ACC112 (cell line): ENCODE results near the gene EDNRB.
A peak's percentile ranks its signal among the peaks of the same experiment; 100 is the strongest.

Source experiments
- H2AFZ ChIP-seq: fragments of 200-600 bp; sonication (generic); one replicate; pipeline ENCODE4 v1.6.0; 2017; ENCODE audit warnings: antibody characterized with exemption, low read length; ENCODE audit not compliant: unreplicated experiment
- H3K27ac ChIP-seq: fragments of 200-600 bp; sonication (generic); 2 replicates; pipeline ENCODE4 v1.5.1; 2014; ENCODE audit warnings: low read depth, mild to moderate bottlenecking, antibody characterized with exemption, low read length, moderate library complexity
- H3K27me3 ChIP-seq: fragments of 200-600 bp; sonication (generic); 2 replicates; pipeline ENCODE4 v1.6.1; 2014; ENCODE audit warnings: mild to moderate bottlenecking, antibody characterized with exemption, low read length, moderate library complexity, mixed read lengths; ENCODE audit not compliant: insufficient read depth
- H3K36me3 ChIP-seq: fragments of 200-600 bp; sonication (generic); 2 replicates; pipeline ENCODE4 v1.6.1; 2016; ENCODE audit warnings: mild to moderate bottlenecking, antibody characterized with exemption, low read length, moderate library complexity, mixed read lengths; ENCODE audit not compliant: insufficient read depth
- H3K4me1 ChIP-seq: fragments of 200-600 bp; sonication (generic); one replicate; pipeline ENCODE4 v1.6.1; 2016; ENCODE audit warnings: low read length, mixed read lengths; ENCODE audit not compliant: insufficient read depth, unreplicated experiment, control insufficient read depth
- H3K4me3 ChIP-seq: fragments of 200-600 bp; sonication (generic); 2 replicates; pipeline ENCODE4 v1.5.1; 2014; ENCODE audit warnings: mild to moderate bottlenecking, low read depth, low read length
- H3K79me2 ChIP-seq: fragments of 200-600 bp; sonication (generic); one replicate; pipeline ENCODE4 v1.6.0; 2016; ENCODE audit warnings: low read length; ENCODE audit not compliant: control insufficient read depth, unreplicated experiment, insufficient read depth

Gene EDNRB

GRCh38 chr13:77898097-77898496 is 20.5 kb downstream of the EDNRB start:
- H3K4me1 ChIP-seq = peaks cover 10% of the 10 kb centered on the region
- no peaks in the 10 kb centered on the region for H3K27me3 ChIP-seq
- H3K4me3 ChIP-seq = peak overlapping the region; percentile 30; the same call in 1 of the 2 replicates
- H3K79me2 ChIP-seq = no peaks in the 10 kb centered on the region
- no peaks in the 10 kb centered on the region for H3K36me3 ChIP-seq
- H2AFZ ChIP-seq = no peak overlapping the region
- H3K27ac ChIP-seq = peak overlapping the region; percentile 92

DNA sequence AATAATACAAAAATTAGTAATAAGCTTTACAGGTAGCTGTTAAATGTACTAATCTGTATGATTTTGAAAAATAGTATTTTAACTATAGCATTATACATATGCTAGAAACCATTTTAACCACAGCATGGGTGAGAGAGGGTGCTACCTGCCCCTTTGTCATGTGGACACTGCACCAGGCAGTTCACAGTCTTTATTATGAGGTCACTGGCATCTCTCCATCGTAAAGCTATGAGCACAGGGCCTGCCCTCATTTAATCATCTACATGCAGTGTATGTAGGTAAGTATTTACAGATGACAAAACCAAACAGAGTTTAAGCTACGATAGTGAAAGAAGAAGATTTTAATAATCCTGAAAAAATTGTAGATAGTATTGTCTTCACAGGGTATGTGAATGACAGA is 21.7 kb downstream of the EDNRB start:
- Histone ChIP-seq H3K4me3 (peak overlapping the region; percentile 30), H2AFZ (peak overlapping the region; percentile 59), H3K27ac (peak overlapping the region; percentile 92), H3K79me2 (no peaks in the 10 kb centered on the region), H3K27me3 (no peaks in the 10 kb centered on the region), H3K4me1 (peaks cover 10% of the 10 kb centered on the region), H3K36me3 (no peaks in the 10 kb centered on the region)

- no peaks in the 10 kb centered on the region for H3K79me2 ChIP-seq
- H3K27me3 ChIP-seq = no peaks in the 10 kb centered on the region
- H2AFZ ChIP-seq = peak overlapping the region; percentile 59
- peaks cover 10% of the 10 kb centered on the region for H3K4me1 ChIP-seq
- no peaks in the 10 kb centered on the region for H3K36me3 ChIP-seq
- H3K27ac ChIP-seq = peak overlapping the region; percentile 92
- peak overlapping the region; percentile 30 for H3K4me3 ChIP-seq
These were observed 22.1 kb downstream of the EDNRB start for GRCh38 chr13:77896536-77896935.

DNA sequence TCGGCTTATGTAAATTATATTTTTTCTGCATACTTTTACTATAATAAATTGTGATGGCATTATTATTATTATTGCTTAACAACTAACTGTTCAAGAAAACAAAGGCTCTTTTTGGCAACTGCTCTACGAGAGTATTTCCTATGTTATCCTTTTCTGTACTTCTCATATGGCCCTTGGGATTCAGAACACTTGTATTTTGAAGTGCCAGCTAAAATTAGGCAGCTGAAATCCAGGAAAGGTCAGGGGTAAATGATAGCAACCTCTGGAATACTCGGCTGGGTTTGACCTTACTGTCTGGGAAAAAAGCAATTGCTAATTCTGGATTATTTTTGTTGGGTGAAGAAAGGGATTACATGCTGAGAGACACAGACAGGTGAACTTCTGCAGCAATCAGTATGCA is 23.9 kb downstream of the EDNRB start:
- Histone ChIP-seq H3K4me1 (peaks cover 10% of the 10 kb centered on the region), H3K27me3 (no peaks in the 10 kb centered on the region), H3K79me2 (no peaks in the 10 kb centered on the region), H2AFZ (no peak overlapping the region), H3K4me3 (no peak overlapping the region), H3K27ac (no peak overlapping the region), H3K36me3 (no peaks in the 10 kb centered on the region)

DNA sequence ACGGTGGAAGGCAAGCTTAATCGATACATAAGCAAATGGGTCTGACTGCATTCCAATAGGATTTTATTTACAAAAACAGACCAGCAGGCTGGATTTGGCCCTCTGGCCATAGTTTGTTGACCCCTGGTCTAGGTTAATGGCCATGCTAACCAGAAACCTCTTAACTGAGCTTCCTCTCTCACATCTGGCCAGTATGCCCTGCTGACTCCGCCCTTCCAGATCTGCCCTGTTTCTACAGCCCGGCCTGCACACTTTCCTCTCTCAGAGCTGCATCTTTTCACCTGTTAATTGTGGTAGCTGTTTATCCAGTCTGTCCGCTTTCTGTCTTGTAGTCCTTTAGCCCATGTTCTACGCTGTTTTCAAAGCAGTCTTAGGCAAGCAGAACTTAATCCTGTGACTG is 25.6 kb downstream of the EDNRB start:
- no peaks in the 10 kb centered on the region for H3K36me3 ChIP-seq
- H2AFZ ChIP-seq = no peak overlapping the region
- no peaks in the 10 kb centered on the region for H3K79me2 ChIP-seq
- no peak overlapping the region for H3K27ac ChIP-seq
- no peaks in the 10 kb centered on the region for H3K27me3 ChIP-seq
- no peak overlapping the region for H3K4me3 ChIP-seq
- peaks cover 10% of the 10 kb centered on the region for H3K4me1 ChIP-seq

DNA sequence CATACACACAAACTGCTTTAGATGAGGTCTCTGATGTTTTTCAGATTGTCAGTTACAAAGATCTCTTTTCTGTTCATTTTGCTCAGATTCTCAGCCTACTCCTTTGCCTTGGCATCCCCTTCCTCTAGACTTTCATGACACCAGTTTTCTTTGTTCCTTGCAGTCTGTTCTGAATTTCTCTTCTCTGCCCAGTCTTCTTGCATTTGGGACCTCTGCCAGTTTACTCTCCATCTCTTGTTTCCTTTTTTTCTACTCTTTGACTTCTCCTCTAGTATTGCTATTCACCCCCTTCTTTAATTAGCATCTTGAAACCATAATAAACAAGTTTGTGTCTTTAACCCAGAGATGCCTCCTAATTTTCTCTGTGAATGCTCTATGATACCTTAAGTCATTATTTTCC is 26.1 kb downstream of the EDNRB start:
- no peaks in the 10 kb centered on the region for H3K36me3 ChIP-seq
- H3K27me3 ChIP-seq = no peaks in the 10 kb centered on the region
- no peak overlapping the region for H3K4me3 ChIP-seq
- H2AFZ ChIP-seq = no peak overlapping the region
- H3K4me1 ChIP-seq = peaks cover 9% of the 10 kb centered on the region
- H3K27ac ChIP-seq = no peak overlapping the region
- H3K79me2 ChIP-seq = no peaks in the 10 kb centered on the region

- H3K4me3 ChIP-seq = no peak overlapping the region
- H3K36me3 ChIP-seq = no peaks in the 10 kb centered on the region
- no peaks in the 10 kb centered on the region for H3K79me2 ChIP-seq
- no peaks in the 10 kb centered on the region for H3K27me3 ChIP-seq
- H3K4me1 ChIP-seq = no peaks in the 10 kb centered on the region
- H3K27ac ChIP-seq = no peak overlapping the region
- H2AFZ ChIP-seq = no peak overlapping the region
These were observed 27.1 kb downstream of the EDNRB start for GRCh38 chr13:77891486-77891885.

DNA sequence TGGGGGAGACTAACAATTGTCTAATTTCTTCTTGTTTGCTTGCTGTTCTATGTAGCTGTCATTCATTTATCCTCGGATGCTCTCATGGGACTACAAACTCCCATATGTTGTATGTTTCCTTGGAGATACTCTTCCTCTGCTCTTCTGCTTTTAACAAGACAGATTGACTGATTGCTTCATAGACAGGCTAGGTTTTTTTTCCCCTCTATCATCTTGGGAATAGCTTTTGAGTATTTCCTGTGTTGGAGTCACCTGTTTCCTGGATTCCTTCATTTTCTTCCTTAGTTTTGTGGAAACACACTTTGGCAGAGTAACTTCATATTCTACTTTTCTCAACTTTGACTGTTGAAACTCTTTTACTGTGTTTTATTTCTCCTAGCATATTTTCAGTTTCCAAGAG is 27.6 kb downstream of the EDNRB start:
- Histone ChIP-seq H3K27ac (no peak overlapping the region), H3K4me1 (no peaks in the 10 kb centered on the region), H3K36me3 (no peaks in the 10 kb centered on the region), H2AFZ (no peak overlapping the region), H3K4me3 (no peak overlapping the region), H3K27me3 (no peaks in the 10 kb centered on the region), H3K79me2 (no peaks in the 10 kb centered on the region)

- Histone ChIP-seq H3K36me3 (no peaks in the 10 kb centered on the region), H3K27ac (no peak overlapping the region)
These were observed 35.3 kb downstream of the EDNRB start for GRCh38 chr13:77883328-77883727.

DNA sequence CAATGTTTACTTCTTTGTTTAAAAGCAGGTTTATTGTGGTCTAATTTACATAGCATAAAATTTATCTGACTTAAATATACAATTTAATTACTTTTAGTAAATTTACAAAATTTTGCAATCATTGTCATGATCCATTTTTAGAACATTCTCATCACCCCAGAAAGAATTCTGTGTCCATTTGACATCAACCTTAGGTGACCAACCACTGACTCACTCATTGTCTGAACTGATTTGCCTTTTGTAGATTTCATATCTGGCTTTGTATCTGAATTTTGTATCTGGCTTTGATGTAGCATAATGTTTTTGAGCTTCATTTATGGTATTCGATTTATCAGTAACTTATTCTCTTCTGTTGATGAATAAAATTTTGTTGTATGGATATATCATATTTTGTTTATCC is 40.4 kb downstream of the EDNRB start:
- no peak overlapping the region for H3K4me3 ChIP-seq

More at GRCh38 chr13:77883328-77883727, 35.3 kb downstream of the EDNRB start:
- Histone ChIP-seq H3K4me3 (no peak overlapping the region), H3K4me1 (peaks cover 4% of the 10 kb centered on the region), H2AFZ (no peak overlapping the region), H3K27me3 (no peaks in the 10 kb centered on the region), H3K79me2 (no peaks in the 10 kb centered on the region)

DNA sequence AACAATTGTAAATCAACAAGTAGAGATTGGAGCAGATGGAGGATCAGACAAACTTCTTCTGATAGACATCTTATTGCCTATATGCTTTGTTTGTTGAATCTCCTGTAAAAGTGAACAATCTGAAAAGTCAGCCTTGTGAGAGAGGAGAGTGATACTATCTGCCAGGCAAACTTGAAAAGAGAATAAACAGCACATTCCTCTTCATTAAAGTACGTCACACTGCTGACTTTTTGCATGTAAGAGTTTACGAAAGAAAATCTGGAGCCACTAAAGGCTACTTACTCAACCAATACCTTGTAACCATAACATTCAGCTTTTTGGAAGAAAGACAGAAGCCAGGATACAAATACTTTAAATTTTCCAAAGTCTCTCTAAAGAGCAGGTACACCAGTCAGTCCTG is 42.5 kb downstream of the EDNRB start:
- H3K4me1 ChIP-seq = peaks cover 17% of the 10 kb centered on the region
- H3K36me3 ChIP-seq = no peaks in the 10 kb centered on the region
- no peaks in the 10 kb centered on the region for H3K79me2 ChIP-seq
- no peaks in the 10 kb centered on the region for H3K27me3 ChIP-seq
- H2AFZ ChIP-seq = no peak overlapping the region
- no peak overlapping the region for H3K4me3 ChIP-seq
- H3K27ac ChIP-seq = no peak overlapping the region

More for the DNA sequence above, 40.4 kb downstream of the EDNRB start:
- Histone ChIP-seq H2AFZ (no peak overlapping the region), H3K36me3 (no peaks in the 10 kb centered on the region), H3K4me1 (peaks cover 17% of the 10 kb centered on the region), H3K79me2 (no peaks in the 10 kb centered on the region), H3K27ac (no peak overlapping the region), H3K27me3 (no peaks in the 10 kb centered on the region)
